ENCODE measurements around the gene ZNRF1. TPM values are rescaled to one million over a fixed set of nuclear protein-coding genes. Genes with fewer than 3 reads are reported as not detected.

Gene ZNRF1
- total and polyA plus RNA-seq, 2 of the 13 experiments (the other 11 are each of a cell fraction or from before 2014, with no cell fraction given): 43.9 to 58.7 TPM

- 0 out of 2 replicates have a peak, but pooled peaks have one; percentile 13 for TF ChIP-seq ZMYM3 (CRISPR knock-in tag; IDR thresholded peaks at IDR 0.05)
- no peak for TF ChIP-seq POLR2AphosphoS5 (IDR thresholded peaks at IDR 0.05; ENCODE audit: low read depth, low read length)
- peak; percentile 75 for TF ChIP-seq NR2F6 (IDR thresholded peaks at IDR 0.05)
- peak; percentile 44; the same call in 1 of the 2 replicates for TF ChIP-seq NR2F6 (CRISPR knock-in tag; IDR thresholded peaks at IDR 0.05)
- peak; percentile 86 for TF ChIP-seq ZNF362 (CRISPR knock-in tag; IDR thresholded peaks at IDR 0.05; ENCODE audit: borderline replicate concordance)
- TF ChIP-seq AHR (CRISPR knock-in tag; IDR thresholded peaks at IDR 0.05): no peak
- no peak for TF ChIP-seq POLR2A (IDR thresholded peaks at IDR 0.05; ENCODE audit: insufficient read depth in 1 of 2, low read depth in 2 of 2, low read length in 2 of 2)
- no peak for TF ChIP-seq ZFP36L2 (CRISPR knock-in tag; IDR thresholded peaks at IDR 0.05)
Measured at GRCh38 chr16:75118943-75119539, 120.2 kb downstream of the ZNRF1 start (continued).

GRCh38 chr16:75120253-75120652 lies 121.4 kb downstream of the ZNRF1 start:
- intact Hi-C loops (cut with micrococcal nuclease; ENCODE audit: unreplicated experiment) (no loop called here), in situ Hi-C loops (cut with HindIII; ENCODE audit: extremely low pct_ligation_motif_present, low pct_unique_long_range_greater_than_20kb) (no loop called here)
- peaks cover 52% of the 10 kb centered on the region for H3K4me1 ChIP-seq (ENCODE audit: insufficient read depth, low read length)
- peak overlapping the region; percentile 70 for H3K4me2 ChIP-seq (ENCODE audit: low read depth, low read length)
- FAIRE-seq (no peak), DNase-seq (ENCODE audit: low spot score) (no peak), ATAC-seq (no peak)
- WGBS (ENCODE audit: low lambda C conversion rate): 60% methylated on average over 4 of the region's 4 CpGs
- H3K9me3 ChIP-seq (ENCODE audit: low read length): peaks cover 16% of the 10 kb centered on the region
- H3K9ac ChIP-seq (ENCODE audit: insufficient read depth, low read depth, low read length): peak overlapping the region; percentile 53
- no TSS peak for BruUV-seq (replicated peaks)
- H3K4me3 ChIP-seq (replicated peaks in 1 of 3; ENCODE audit: insufficient read depth in 1 of 3, low read depth in 2 of 3, low read length in 3 of 3): peak overlapping the region; percentile 54 to 57 (median 56); a peak in 5 of 6 replicates
- H3K27me3 ChIP-seq (ENCODE audit: control insufficient read depth in 1 of 2, insufficient read depth in 2 of 2, low read length in 2 of 2): no peaks in the 10 kb centered on the region; a peak in 1 of 5 replicates
- peaks cover 29% of the 10 kb centered on the region for H3K79me2 ChIP-seq (ENCODE audit: insufficient read depth, low read length)
- H3K36me3 ChIP-seq (replicated peaks in 1 of 2; ENCODE audit: control insufficient read depth in 1 of 2, insufficient read depth in 2 of 2, low read length in 2 of 2): no peaks in the 10 kb centered on the region; a peak in 1 of 5 replicates
- H2AFZ ChIP-seq (ENCODE audit: low read length): no peak overlapping the region
- CTCF ChIA-PET (ENCODE audit: low intra/inter-chr PET ratio, low total read pairs): no interaction called here
- TF ChIP-seq SIX4 (CRISPR knock-in tag; IDR thresholded peaks at IDR 0.05) (no peak), FOXA3 (CRISPR knock-in tag; IDR thresholded peaks at IDR 0.05) (peak; percentile 43; the same call in 1 of the 2 replicates), ZNF605 (CRISPR knock-in tag; IDR thresholded peaks at IDR 0.05) (no peak), FOXP1 (IDR thresholded peaks at IDR 0.05) (no peak; the same call in 1 of the 2 replicates), FOXP1 (CRISPR knock-in tag; IDR thresholded peaks at IDR 0.05) (peak; percentile 49; the same call in 1 of the 2 replicates)
- POLR2A ChIA-PET: interaction anchor here (1.2 to 2.3 kb wide), 2 partner anchors 9 to 63 kb away, joined by 3 to 9 read pairs; no protein-coding TSS in a partner anchor
- no peaks in the 10 kb centered on the region for H4K20me1 ChIP-seq (ENCODE audit: insufficient read depth, low read length)
- peak overlapping the region; percentile 66 for H3K27ac ChIP-seq (ENCODE audit: extremely low read length, insufficient read depth, low read length)

All from HepG2 (cell line).